GM10847 (cell line): ENCODE data around the gene MMS22L.

Source experiments
- POLR2A ChIP-seq: IDR thresholded peaks from 2 replicates; pipeline ENCODE4 v1.6.1; 2011; ENCODE audit not compliant: insufficient read length; ENCODE audit errors: extremely low read depth

MMS22L gene

GRCh38 chr6:97269821-97270220 lies 13.2 kb downstream of the MMS22L start:
- no peak for TF ChIP-seq POLR2A

- TF ChIP-seq POLR2A = no peak
Observed at GRCh38 chr6:97262676-97263075, 20.3 kb downstream of the MMS22L start.

GRCh38 chr6:97246842-97247241 lies 36.2 kb downstream of the MMS22L start:
- no peak for TF ChIP-seq POLR2A

GRCh38 chr6:97240222-97240621 lies 42.8 kb downstream of the MMS22L start:
- TF ChIP-seq POLR2A = no peak

DNA sequence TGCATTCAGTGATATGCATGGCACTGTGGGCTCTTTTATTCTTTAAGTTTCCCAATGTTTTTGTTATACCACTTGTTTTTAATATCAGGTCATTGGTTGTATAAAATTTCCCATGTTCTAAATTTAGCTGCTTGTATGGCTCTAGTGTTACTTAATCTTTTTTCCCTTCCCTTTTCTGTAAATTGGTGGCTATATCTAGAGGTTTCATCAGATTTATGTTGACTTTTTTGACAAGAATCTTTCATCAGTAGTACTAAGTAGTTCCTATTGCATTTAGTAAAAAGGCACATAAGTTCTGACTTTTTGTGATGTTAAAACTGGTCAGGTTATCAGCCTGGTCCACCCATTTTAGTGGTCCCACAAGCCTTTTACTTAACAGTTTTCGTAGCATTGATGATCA lies 51.1 kb downstream of the MMS22L start:
- TF ChIP-seq POLR2A = no peak

DNA sequence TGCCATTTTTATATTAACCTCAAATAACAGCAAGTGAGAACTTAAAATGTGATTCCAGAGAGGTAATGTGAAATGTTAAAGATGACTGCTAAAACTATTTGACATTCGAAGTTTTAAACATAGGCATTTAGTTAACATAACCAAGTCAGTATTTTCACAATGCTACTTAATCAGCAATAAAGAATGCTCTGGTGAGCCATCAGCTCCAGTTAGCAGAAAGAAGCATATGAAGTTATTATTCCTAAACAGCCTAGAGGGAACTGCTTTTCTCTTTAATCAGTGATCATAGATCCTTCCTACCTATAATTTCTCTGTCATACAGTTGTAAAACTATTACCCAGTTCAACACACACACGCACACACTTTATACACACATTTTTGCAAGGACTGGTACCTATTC lies 60.1 kb downstream of the MMS22L start:
- TF ChIP-seq POLR2A = no peak

GRCh38 chr6:97218912-97219311 lies 64.1 kb downstream of the MMS22L start:
- no peak for TF ChIP-seq POLR2A

DNA sequence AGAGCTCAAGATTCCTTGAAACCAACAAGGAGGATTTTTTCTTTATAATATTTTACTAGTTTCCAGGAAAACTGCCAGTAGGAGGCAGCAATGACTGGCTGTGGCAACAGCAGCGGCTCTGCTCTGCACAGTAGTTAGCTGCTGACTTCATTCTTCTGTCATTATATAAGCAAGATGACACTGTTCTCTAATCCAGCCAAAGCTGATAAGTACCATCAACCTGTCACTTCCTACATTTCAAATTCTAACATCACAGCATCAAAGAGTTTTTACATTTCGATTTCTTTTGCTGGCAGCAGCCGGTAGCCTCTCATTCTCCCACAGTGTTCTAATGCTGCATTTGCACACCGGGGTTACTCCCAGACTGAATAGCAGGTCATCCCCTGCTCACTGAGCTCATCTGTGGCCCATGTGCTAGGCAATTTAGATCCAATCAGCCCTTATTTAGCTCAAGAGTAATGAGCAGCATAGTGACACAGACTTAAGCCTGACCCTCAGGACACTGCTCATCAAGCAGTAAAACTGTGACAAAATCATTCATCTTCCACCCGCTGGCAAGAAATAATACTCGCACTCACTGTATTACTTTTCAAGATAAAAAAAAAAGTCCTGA lies 67.8 kb downstream of the MMS22L start:
- TF ChIP-seq POLR2A = no peak

DNA sequence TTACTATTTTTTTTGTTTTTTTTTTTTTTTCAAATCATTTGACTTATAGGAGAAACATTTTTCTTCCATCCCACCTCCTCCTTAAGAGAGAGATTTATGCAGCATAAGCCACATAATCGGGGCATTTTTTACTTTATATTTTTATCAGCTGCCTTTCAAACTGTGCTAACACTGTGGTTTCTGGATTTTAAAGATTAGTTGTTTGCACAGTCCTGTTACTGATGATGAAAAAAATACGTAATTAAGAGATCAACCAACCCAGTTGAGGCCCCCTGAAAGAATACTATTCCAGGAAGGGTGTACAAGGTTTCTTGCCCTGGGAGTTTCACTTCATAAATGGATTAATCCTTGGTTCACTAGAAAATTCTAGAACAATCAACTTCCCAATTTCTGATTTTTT lies 68.3 kb downstream of the MMS22L start:
- TF ChIP-seq POLR2A = no peak

DNA sequence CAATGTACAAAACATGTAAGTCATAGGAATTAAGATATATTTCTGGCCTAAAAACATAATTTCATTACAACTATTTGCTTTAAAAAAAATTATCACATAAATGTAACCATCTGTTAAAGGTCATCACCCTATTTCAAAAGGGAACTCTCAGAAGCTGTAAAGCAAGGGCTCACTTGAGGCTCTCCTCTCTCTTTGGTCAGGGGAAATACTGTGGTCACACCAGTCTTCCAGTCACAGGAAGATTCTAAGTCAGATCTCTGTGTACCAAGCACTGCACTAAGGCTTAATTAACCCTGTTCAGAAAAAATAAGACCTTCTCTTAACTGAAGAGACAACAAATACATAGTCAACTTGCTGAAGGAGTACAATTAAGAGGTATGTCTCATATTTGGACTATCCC lies 75.6 kb downstream of the MMS22L start:
- no peak for TF ChIP-seq POLR2A

DNA sequence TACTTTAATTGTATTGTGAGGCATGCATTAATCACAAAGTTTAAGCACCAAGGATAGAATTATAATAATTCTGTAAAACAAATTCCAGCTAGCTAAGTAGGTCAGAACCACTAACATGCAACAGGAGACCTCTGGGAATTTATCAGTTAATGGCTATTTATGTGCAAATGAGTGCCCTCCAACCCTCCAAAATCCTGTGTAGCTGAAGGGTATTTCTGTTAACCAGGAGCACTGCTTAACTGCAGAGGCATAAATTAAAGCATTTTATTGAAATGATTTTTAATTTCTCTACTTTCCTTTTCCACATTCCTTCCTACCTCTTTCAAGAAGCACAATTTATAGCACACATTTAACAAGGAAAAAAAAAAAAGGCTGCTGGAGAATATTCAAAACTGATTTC lies 77.0 kb downstream of the MMS22L start:
- no peak for TF ChIP-seq POLR2A

- TF ChIP-seq POLR2A = no peak
Observed at GRCh38 chr6:97203343-97203742, 79.7 kb downstream of the MMS22L start.

- no peak for TF ChIP-seq POLR2A
Observed at GRCh38 chr6:97198046-97198565, 84.9 kb downstream of the MMS22L start.

DNA sequence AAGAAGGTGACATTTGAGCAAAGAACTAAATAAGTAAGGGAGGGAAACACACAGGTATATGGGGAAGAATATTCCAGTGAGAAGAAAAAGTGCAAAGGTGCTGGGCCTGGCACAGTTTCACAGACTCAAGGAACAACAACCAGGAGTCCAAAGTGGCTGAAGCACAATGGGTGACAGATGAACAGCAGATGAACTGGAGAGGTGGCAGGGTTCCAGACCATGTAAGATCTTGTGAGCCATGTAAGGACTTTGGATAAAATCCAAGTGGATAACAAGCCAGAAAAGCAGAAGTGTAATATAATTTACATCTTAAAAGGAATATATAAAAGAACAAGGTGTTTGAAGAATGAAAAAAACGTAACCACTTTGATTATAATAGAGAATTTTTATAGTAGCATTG lies 87.9 kb downstream of the MMS22L start:
- TF ChIP-seq POLR2A = no peak

DNA sequence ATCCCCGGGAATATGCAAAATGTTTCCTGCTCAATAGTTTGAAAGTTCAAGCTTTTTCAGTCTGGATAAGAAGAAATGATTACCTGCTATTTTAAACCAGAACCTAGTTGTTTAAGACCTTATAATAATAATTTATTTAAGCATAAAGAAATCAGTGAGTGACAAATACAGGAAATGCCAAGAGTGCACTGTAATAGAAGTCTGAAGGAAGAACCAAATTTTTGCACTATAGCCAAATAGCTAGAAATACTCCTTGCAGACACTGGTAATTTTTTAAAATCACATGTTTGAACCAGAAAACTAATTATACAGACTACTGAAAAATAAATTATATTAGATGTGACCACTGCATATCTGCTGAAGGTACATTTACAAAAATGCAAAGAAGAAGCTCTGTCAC lies 93.2 kb downstream of the MMS22L start:
- no peak for TF ChIP-seq POLR2A

DNA sequence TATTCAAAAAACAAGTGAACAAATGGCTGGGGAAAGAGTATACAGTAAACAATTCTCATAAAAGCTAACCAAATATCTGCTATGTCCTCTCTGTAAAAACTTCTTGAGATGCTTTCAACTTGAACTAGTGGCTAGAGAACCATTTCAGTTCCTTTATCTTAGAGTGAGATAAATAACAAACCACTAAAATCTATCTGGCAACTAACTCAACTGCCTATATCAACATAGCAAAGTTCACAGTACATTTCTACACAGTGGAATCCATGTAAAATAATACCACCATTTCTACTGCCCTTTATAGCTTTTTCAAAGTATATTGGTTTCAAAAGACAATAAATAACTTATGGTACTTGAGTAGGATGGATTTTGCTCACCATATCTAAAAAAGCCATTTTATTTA lies 95.1 kb downstream of the MMS22L start:
- TF ChIP-seq POLR2A = no peak

GRCh38 chr6:97186416-97186999 lies 96.5 kb downstream of the MMS22L start:
- TF ChIP-seq POLR2A = no peak
